Panc1 (cell line): ENCODE results near the gene NUP210. TPM values are rescaled to one million over a fixed set of nuclear protein-coding genes. Genes with fewer than 3 reads are reported as not detected.

ENCODE experiments used
- ATAC-seq: fragments of 200-7000 bp; cut with Tn5 transposase; 2 replicates; pipeline ENCODE4 v1.9.1; 2020; ENCODE audit warnings: mild to moderate bottlenecking, moderate library complexity
- BruUV-seq: library from RNA; stranded (reverse); fragments of 400-500 nt; replicated peaks from 2 replicates; lab custom pipeline; 2021; lab: Mats Ljungman, UMichigan
- CTCF ChIA-PET: fragments of 300-600 bp; sonication (Branson Sonifier 250); formaldehyde crosslinking; loops from one replicate; lab custom pipeline; 2022; ENCODE audit warnings: antibody characterized with exemption; lab: Charles Lee
- POLR2A ChIA-PET: fragments of 300-600 bp; sonication (Branson Sonifier 250); formaldehyde crosslinking; loops from one replicate; lab custom pipeline; 2022; ENCODE audit warnings: antibody characterized with exemption; lab: Charles Lee
- DNase-seq: peaks from one replicate; pipeline ENCODE4 v3.0.0-alpha.2; 2010; ENCODE audit warnings: low read depth, low spot score
- H3K27ac ChIP-seq: 2 replicates; pipeline ENCODE4 v1.5.1; 2011; ENCODE audit warnings: mild to moderate bottlenecking, low read length, inconsistent platforms
- H3K27me3 ChIP-seq: fragments of 200-500 bp; sonication (Bioruptor generic); 2 replicates; pipeline ENCODE4 v1.6.0; 2014; ENCODE audit warnings: low read length, inconsistent platforms; ENCODE audit not compliant: control insufficient read depth, insufficient read depth
- H3K36me3 ChIP-seq: fragments of 200-500 bp; sonication (Bioruptor generic); 2 replicates; pipeline ENCODE4 v1.5.1; 2014; ENCODE audit warnings: inconsistent platforms, mild to moderate bottlenecking, low read length, moderate library complexity; ENCODE audit not compliant: control insufficient read depth, insufficient read depth
- H3K4me1 ChIP-seq: 2 replicates; pipeline ENCODE4 v1.5.1; 2011; ENCODE audit warnings: inconsistent platforms, mild to moderate bottlenecking, low read length, moderate library complexity; ENCODE audit not compliant: control insufficient read depth, insufficient read depth
- H3K4me3 ChIP-seq, 2 experiments: 2 replicates each; pipeline ENCODE4 v1.5.1; 2011 to 2012; ENCODE audit warnings: low read depth in 2 of 2, low read length in 2 of 2, mild to moderate bottlenecking in 2 of 2, inconsistent platforms in 1 of 2, moderate library complexity in 1 of 2
- H3K9me3 ChIP-seq: fragments of 200-500 bp; sonication (Bioruptor generic); 2 replicates; pipeline ENCODE4 v1.5.1; 2014; ENCODE audit warnings: low read depth, mild to moderate bottlenecking, inconsistent platforms, low read length, moderate library complexity; ENCODE audit not compliant: control insufficient read depth, insufficient read depth
- POLR2AphosphoS5 ChIP-seq: IDR thresholded peaks from 2 replicates; pipeline ENCODE4 v1.6.1; 2012; ENCODE audit warnings: mild to moderate bottlenecking, low read depth, low read length, moderate library complexity
- SIN3A ChIP-seq: IDR thresholded peaks from 2 replicates; pipeline ENCODE4 v1.6.1; 2012; ENCODE audit warnings: low read depth, mild to moderate bottlenecking, low read length, moderate library complexity, borderline replicate concordance; ENCODE audit not compliant: insufficient read depth
- TCF7L2 ChIP-seq: IDR thresholded peaks from 2 replicates; pipeline ENCODE4 v1.6.1; 2011; ENCODE audit warnings: mild to moderate bottlenecking, low read depth, low read length, inconsistent platforms
- in situ Hi-C: cut with HindIII; loops from 2 replicates; pipeline ENCODE4 v1.10.0; 2016; ENCODE audit warnings: low sequenced_read_pairs, low pct_unique_long_range_greater_than_20kb
- intact Hi-C: fragments of 100-400 bp; cut with micrococcal nuclease; formaldehyde crosslinking; loops from one replicate; pipeline ENCODE4 v1.10.0; 2022; ENCODE audit not compliant: unreplicated experiment
- total RNA-seq: library from RNA; stranded (reverse); gene quantifications from one replicate; pipeline ENCODE4 v1.2.1, GENCODE V29; 2021; ENCODE audit not compliant: unreplicated experiment
- TF ChIP-seq, protein P1 (sequence below): fragments of 450-650 bp; IDR thresholded peaks from 2 replicates; pipeline ENCODE4 v1.5.1; 2017; ENCODE audit warnings: mild to moderate bottlenecking
- TF ChIP-seq, protein P2 (sequence below), 2 experiments: IDR thresholded peaks; 2 replicates each; pipeline ENCODE4 v1.6.1; 2011 to 2012; ENCODE audit warnings: low read depth in 2 of 2, control low read depth in 1 of 2, low read length in 1 of 2, mild to moderate bottlenecking in 1 of 2, moderate library complexity in 1 of 2; ENCODE audit not compliant: insufficient read depth in 1 of 2

The NUP210 gene
- total RNA-seq, 1 experiment from 2014 or later = 36.8 TPM

DNA sequence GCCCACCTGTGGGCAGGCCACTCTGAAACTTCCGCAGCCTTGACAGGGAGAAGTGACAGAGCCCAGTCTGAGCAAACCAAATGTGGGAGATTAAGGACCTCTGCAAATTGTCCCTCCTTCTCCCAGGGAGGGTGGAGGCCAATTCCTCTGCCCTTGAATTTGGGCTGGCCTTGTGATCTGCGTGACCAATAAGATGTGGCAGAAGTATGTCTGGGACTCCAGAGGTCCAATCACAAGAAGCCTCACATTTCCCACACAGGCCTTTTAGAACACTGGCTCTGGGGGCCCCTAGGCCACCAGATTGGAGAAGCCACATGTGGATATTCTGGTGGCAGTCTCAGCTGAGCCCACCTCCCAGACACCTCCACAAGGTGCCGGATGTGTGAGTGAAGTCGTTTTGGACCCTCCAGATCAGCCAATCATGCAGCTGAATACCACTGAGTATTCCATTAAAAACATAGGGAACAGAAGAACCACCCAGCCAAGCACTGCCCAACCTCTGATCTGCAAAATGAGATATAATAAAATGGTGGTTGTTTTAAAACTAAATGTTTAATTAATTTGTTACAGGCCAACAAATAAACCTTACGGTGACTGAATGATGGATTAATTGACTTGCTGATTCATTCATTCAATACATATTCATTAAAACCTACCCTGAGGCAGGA, 150.3 kb downstream of the NUP210 start:
- in situ Hi-C loops (no loop called here), intact Hi-C loops (no loop called here)
- Histone ChIP-seq H3K27ac (no peak overlapping the region), H3K4me3 (no peak overlapping the region), H3K27me3 (no peaks in the 10 kb centered on the region), H3K36me3 (no peaks in the 10 kb centered on the region), H3K4me1 (no peaks in the 10 kb centered on the region), H3K9me3 (no peaks in the 10 kb centered on the region; the same call in 1 of the 2 replicates)
- DNase-seq (no peak), ATAC-seq (no peak)
- ChIA-PET CTCF (no interaction called here), POLR2A (no interaction called here)
- TF ChIP-seq TCF7L2 = no peak
- TF ChIP-seq, protein P1, sequence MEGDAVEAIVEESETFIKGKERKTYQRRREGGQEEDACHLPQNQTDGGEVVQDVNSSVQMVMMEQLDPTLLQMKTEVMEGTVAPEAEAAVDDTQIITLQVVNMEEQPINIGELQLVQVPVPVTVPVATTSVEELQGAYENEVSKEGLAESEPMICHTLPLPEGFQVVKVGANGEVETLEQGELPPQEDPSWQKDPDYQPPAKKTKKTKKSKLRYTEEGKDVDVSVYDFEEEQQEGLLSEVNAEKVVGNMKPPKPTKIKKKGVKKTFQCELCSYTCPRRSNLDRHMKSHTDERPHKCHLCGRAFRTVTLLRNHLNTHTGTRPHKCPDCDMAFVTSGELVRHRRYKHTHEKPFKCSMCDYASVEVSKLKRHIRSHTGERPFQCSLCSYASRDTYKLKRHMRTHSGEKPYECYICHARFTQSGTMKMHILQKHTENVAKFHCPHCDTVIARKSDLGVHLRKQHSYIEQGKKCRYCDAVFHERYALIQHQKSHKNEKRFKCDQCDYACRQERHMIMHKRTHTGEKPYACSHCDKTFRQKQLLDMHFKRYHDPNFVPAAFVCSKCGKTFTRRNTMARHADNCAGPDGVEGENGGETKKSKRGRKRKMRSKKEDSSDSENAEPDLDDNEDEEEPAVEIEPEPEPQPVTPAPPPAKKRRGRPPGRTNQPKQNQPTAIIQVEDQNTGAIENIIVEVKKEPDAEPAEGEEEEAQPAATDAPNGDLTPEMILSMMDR = no peak
- TF ChIP-seq, protein P2, sequence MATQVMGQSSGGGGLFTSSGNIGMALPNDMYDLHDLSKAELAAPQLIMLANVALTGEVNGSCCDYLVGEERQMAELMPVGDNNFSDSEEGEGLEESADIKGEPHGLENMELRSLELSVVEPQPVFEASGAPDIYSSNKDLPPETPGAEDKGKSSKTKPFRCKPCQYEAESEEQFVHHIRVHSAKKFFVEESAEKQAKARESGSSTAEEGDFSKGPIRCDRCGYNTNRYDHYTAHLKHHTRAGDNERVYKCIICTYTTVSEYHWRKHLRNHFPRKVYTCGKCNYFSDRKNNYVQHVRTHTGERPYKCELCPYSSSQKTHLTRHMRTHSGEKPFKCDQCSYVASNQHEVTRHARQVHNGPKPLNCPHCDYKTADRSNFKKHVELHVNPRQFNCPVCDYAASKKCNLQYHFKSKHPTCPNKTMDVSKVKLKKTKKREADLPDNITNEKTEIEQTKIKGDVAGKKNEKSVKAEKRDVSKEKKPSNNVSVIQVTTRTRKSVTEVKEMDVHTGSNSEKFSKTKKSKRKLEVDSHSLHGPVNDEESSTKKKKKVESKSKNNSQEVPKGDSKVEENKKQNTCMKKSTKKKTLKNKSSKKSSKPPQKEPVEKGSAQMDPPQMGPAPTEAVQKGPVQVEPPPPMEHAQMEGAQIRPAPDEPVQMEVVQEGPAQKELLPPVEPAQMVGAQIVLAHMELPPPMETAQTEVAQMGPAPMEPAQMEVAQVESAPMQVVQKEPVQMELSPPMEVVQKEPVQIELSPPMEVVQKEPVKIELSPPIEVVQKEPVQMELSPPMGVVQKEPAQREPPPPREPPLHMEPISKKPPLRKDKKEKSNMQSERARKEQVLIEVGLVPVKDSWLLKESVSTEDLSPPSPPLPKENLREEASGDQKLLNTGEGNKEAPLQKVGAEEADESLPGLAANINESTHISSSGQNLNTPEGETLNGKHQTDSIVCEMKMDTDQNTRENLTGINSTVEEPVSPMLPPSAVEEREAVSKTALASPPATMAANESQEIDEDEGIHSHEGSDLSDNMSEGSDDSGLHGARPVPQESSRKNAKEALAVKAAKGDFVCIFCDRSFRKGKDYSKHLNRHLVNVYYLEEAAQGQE (IDR thresholded peaks at IDR 0.05; ENCODE audit: insufficient read depth in 1 of 2, low read depth in 2 of 2, low read length in 1 of 2) = no peak
- no peak for TF ChIP-seq SIN3A
- no peak for TF ChIP-seq POLR2AphosphoS5
- no TSS peak for BruUV-seq

DNA sequence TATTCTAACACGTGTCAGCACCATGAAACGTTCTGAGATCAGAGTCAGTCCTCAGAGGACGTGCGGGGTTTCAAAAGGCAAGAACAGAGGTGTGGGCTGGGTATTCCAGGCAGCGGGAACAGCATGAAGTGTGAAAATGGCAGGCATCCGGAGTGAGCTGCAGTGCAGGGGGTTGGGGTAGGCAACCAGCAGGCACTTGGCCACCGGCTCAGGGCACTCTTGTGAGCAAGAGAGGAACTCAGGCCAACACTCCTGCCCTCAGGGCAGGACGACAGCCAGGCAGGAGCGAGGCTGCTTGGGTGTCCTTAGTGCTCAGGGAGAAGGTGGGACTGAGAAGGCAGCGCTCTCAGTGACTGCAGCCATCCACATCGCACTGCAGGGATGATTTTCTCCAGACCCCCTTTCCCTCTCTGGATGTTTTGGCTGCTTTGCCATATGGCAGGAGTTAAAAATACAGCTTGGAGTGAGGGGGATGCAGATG, 151.1 kb downstream of the NUP210 start:
- POLR2A ChIA-PET = no interaction called here
- ATAC-seq (no peak), DNase-seq (no peak)
- no TSS peak for BruUV-seq
- in situ Hi-C loops (no loop called here), intact Hi-C loops (no loop called here)
- no peak overlapping the region for H3K27ac ChIP-seq
- no peaks in the 10 kb centered on the region for H3K27me3 ChIP-seq
- CTCF ChIA-PET = no interaction called here
- H3K9me3 ChIP-seq = no peaks in the 10 kb centered on the region; the same call in 1 of the 2 replicates
- H3K4me1 ChIP-seq = no peaks in the 10 kb centered on the region
- no peak overlapping the region for H3K4me3 ChIP-seq
- no peaks in the 10 kb centered on the region for H3K36me3 ChIP-seq
- TF ChIP-seq POLR2AphosphoS5 = no peak

DNA sequence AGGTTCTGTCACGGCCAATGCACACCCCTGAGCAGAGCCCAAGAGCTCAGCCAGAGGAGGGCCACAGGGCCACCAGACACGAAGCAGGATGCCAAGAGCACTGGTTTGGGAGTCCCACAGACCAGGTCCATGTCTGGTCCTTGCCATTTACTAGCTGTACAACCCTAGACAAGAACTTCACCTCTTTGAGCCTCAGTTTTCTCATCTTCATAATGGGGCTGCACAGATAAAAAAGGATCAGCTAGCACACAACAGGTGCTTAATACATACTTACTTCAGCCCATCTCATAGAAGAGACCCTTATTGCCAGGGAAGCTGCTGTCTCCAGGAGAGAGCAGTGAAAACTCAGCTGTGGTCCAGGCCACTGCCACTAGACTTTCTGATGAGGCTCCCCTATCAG, 152.0 kb downstream of the NUP210 start:
- BruUV-seq = no TSS peak
- POLR2A ChIA-PET = no interaction called here
- in situ Hi-C loops = no loop called here

More for the DNA sequence above, 152.0 kb downstream of the NUP210 start:
- H3K4me3 ChIP-seq = no peak overlapping the region
- H3K4me1 ChIP-seq = no peaks in the 10 kb centered on the region
- H3K27ac ChIP-seq = no peak overlapping the region
- TF ChIP-seq TCF7L2 = no peak
- no peak for TF ChIP-seq POLR2AphosphoS5
- TF ChIP-seq, protein P1 = no peak
- no peak for TF ChIP-seq SIN3A
- TF ChIP-seq, protein P2 (IDR thresholded peaks at IDR 0.05; ENCODE audit: insufficient read depth in 1 of 2, low read depth in 2 of 2, low read length in 1 of 2) = no peak
- no peaks in the 10 kb centered on the region; the same call in 1 of the 2 replicates for H3K9me3 ChIP-seq
- ATAC-seq (no peak), DNase-seq (no peak)
- no peaks in the 10 kb centered on the region for H3K36me3 ChIP-seq
- intact Hi-C loops = no loop called here
- no peaks in the 10 kb centered on the region for H3K27me3 ChIP-seq
- CTCF ChIA-PET = no interaction called here
